Lung (tissue), 12 donors: ENCODE results near the gene ENPEP. TPM values are rescaled to one million over a fixed set of nuclear protein-coding genes. Genes with fewer than 3 reads are reported as not detected.

Experiments used
- ATAC-seq: fragments of 200-7000 bp; cut with Tn5 transposase; one replicate; pipeline ENCODE4 v1.9.1; 2020; ENCODE audit warnings: moderate number of reproducible peaks; ENCODE audit not compliant: insufficient read depth, low FRiP score
- DNase-seq, 3 donors: peaks; one replicate each; pipeline ENCODE4 v3.0.0-alpha.2; 2013 to 2017
- H3K27ac ChIP-seq, 2 donors: one replicate each; pipeline ENCODE4 v1.5.1; 2013; ENCODE audit warnings: mild to moderate bottlenecking in 2 of 2, moderate library complexity in 2 of 2, control low read depth in 1 of 2, inconsistent platforms in 1 of 2, low read depth in 1 of 2, low read length in 1 of 2
- H3K27me3 ChIP-seq, 3 donors: one replicate each; pipeline ENCODE4 v1.5.1; 2013; ENCODE audit warnings: low read length in 2 of 3; ENCODE audit not compliant: control insufficient read depth in 3 of 3, insufficient read depth in 3 of 3
- H3K36me3 ChIP-seq, 4 donors: one replicate each; pipeline ENCODE4 v1.5.1; 2013; ENCODE audit warnings: low read length in 4 of 4, mild to moderate bottlenecking in 1 of 4, moderate library complexity in 1 of 4; ENCODE audit not compliant: control insufficient read depth in 4 of 4, insufficient read depth in 4 of 4
- H3K4me1 ChIP-seq, 5 donors: one replicate each; pipeline ENCODE4 v1.5.1; 2013; ENCODE audit warnings: low read length in 5 of 5, mild to moderate bottlenecking in 2 of 5, moderate library complexity in 1 of 5; ENCODE audit not compliant: control insufficient read depth in 5 of 5, insufficient read depth in 5 of 5
- H3K4me3 ChIP-seq: one replicate; pipeline ENCODE4 v1.5.1; 2013; ENCODE audit warnings: mild to moderate bottlenecking, control low read depth, moderate library complexity
- H3K9ac ChIP-seq, 2 donors: one replicate each; pipeline ENCODE4 v1.5.1; 2013; ENCODE audit warnings: low read length in 2 of 2, control low read depth in 1 of 2; ENCODE audit not compliant: insufficient read depth in 1 of 2
- H3K9me3 ChIP-seq, 4 donors: one replicate each; pipeline ENCODE4 v1.5.1; 2013; ENCODE audit warnings: low read length in 3 of 4, mild to moderate bottlenecking in 1 of 4, moderate library complexity in 1 of 4; ENCODE audit not compliant: control insufficient read depth in 4 of 4, insufficient read depth in 3 of 4
- CTCF ChIP-seq: IDR thresholded peaks from 2 replicates; pipeline ENCODE4 v1.5.1; 2012; ENCODE audit warnings: mild to moderate bottlenecking; ENCODE audit errors: control extremely low read depth, extremely low read depth
- WGBS, 2 donors: extraction: QIAGEN DNeasy Blood & Tissue Kit; methylation state at CpG; one replicate each; pipeline ENCODE4 v1.1.7; 2013; 5-methylcytosine and 5-hydroxymethylcytosine counted together
- polyA plus RNA-seq, 2 donors: library from polyadenylated mRNA; stranded (reverse); fragments of 200-250 nt; gene quantifications; one replicate each; pipeline ENCODE4 v1.2.1, GENCODE V29; 2013
- total RNA-seq, 2 donors: library from RNA; depleted of rRNA in 1 of 2; stranded (reverse); fragments of >200 nt in 1 of 2; gene quantifications; one replicate each; pipeline ENCODE4 v1.2.1, GENCODE V29; 2014 to 2021
- donor health status: control.
- donor health status: control.
- donor health status: Bipolar disorder and iron deficiency.
- donor health status: healthy.
- donor health status: DM: yes; HTN: yes; CAD: no.

ENPEP gene
- total and polyA plus RNA-seq, 4 donors = 1.0 to 26.3 (median 3.6) TPM

DNA sequence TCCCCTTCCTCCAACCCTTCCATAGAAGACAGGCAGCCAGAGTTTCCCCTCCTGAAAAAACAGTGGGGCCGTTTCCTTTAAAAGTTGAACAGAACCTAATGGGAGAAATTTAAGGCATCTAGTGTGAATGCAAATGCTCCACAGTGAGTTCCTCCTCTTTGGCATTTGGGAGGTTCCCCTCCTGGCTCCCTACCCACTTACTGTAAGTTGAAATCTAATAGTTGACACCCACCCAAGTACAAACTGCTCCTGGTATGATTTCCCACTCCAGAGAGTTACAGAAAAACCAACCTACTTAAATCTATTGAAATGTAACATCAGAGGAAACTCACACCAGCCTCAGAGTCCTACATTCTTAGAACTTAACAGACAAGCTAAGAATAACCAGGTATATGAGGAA lies 17.6 kb downstream of the ENPEP start:
- Histone ChIP-seq H3K27ac (no peak overlapping the region), H3K27me3 (no peaks in the 10 kb centered on the region), H3K4me3 (no peak overlapping the region), H3K36me3 (peaks cover 0 to 8% (median 0%) of the 10 kb centered on the region in 4 donors), H3K9ac (no peak overlapping the region), H3K9me3 (peaks cover 0 to 2% (median 0%) of the 10 kb centered on the region in 4 donors), H3K4me1 (peaks cover 0 to 15% (median 0%) of the 10 kb centered on the region in 5 donors)
- 26 to 68% methylated on average over 1 of the region's 1 CpG for WGBS, 2 donors
- ATAC-seq (no peak), DNase-seq (peak in 1 of 3 donors; percentile 29)
- TF ChIP-seq CTCF = no peak

DNA sequence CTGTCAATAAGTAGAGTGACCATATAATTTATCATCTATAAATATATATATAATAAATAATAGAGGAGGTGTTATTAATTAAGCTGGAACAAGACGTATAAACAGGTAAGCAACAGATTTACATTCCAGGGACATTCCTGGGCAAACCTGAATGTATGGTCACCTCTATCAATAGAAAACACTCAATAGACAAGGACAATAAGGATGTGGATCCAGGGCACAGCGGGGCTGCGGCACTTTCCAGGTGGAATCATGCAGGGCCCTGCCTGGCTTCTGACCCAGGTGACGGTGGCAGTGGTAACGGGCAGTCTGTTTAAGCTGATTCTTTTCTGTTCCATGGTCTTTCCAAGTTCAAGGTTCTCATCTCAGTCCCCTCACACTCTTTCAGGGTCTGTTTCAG lies 22.5 kb downstream of the ENPEP start:
- 93 to 96% methylated on average over 5 of the region's 5 CpGs for WGBS, 2 donors
- no peak overlapping the region for H3K4me3 ChIP-seq
- ATAC-seq = no peak

GRCh38 chr4:110499126-110499525 lies 23.2 kb downstream of the ENPEP start:
- peaks cover 0 to 4% (median 0%) of the 10 kb centered on the region in 4 donors for H3K36me3 ChIP-seq
- ATAC-seq (no peak), DNase-seq (peak in 2 of 3 donors; percentile 73 to 76)
- no peak overlapping the region for H3K9ac ChIP-seq
- no peaks in the 10 kb centered on the region for H3K27me3 ChIP-seq
- H3K27ac ChIP-seq = no peak overlapping the region
- no peaks in the 10 kb centered on the region for H3K9me3 ChIP-seq
- no peak overlapping the region for H3K4me3 ChIP-seq
- 61 to 64% methylated on average over 4 of the region's 4 CpGs for WGBS, 2 donors
- TF ChIP-seq CTCF = no peak
- H3K4me1 ChIP-seq = peaks cover 0 to 19% (median 0%) of the 10 kb centered on the region in 5 donors

More for the DNA sequence above, 22.5 kb downstream of the ENPEP start:
- TF ChIP-seq CTCF = no peak
- Histone ChIP-seq H3K27ac (no peak overlapping the region), H3K9me3 (no peaks in the 10 kb centered on the region), H3K4me1 (peaks cover 0 to 12% (median 0%) of the 10 kb centered on the region in 5 donors), H3K36me3 (peaks cover 0 to 4% (median 0%) of the 10 kb centered on the region in 4 donors), H3K27me3 (no peaks in the 10 kb centered on the region), H3K9ac (no peak overlapping the region)
- no peak for DNase-seq

- Histone ChIP-seq H3K9ac (no peak overlapping the region), H3K27ac (no peak overlapping the region), H3K36me3 (peaks cover 0 to 1% (median 0%) of the 10 kb centered on the region in 4 donors), H3K4me1 (peaks cover 0 to 19% (median 4%) of the 10 kb centered on the region in 5 donors), H3K4me3 (no peak overlapping the region), H3K27me3 (no peaks in the 10 kb centered on the region), H3K9me3 (no peaks in the 10 kb centered on the region)
- ATAC-seq = no peak
- DNase-seq = no peak
- TF ChIP-seq CTCF = no peak
These were observed 25.9 kb downstream of the ENPEP start for GRCh38 chr4:110501826-110502225.
